ENCODE measurements around the gene PAWR. TPM values are rescaled to one million over a fixed set of nuclear protein-coding genes. Genes with fewer than 3 reads are reported as not detected.

The PAWR gene
- total and polyA plus RNA-seq, 4 donors, result 6.8 to 119 (median 56.4) TPM

DNA sequence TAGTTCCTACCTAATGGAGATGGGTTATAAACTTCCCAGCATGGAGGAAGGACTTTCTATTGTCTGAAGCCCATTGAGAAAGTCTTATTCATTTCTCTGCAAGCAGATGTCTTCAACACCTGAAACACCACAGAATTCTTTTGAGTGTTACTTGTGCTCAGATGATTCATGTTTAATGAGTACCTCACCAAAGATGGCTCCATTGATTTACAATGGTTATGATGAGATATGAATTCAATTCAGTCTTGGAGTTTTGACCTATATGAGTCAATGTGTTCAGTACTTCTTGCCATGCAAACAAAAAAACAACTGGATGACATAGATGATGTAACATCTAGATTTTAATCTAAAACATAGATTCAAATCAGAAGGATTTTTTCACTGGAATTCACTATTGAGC is 15.4 kb upstream of the PAWR start:
- H3K4me1 ChIP-seq (ENCODE audit: control insufficient read depth in 5 of 5, insufficient read depth in 5 of 5, low read length in 5 of 5), result no peaks in the 10 kb centered on the region
- no peak for ATAC-seq (ENCODE audit: insufficient read depth, low FRiP score)
- H3K27me3 ChIP-seq (ENCODE audit: control insufficient read depth in 3 of 3, insufficient read depth in 3 of 3, low read length in 2 of 3), result no peaks in the 10 kb centered on the region
- DNase-seq, result no peak
- no peak overlapping the region for H3K4me3 ChIP-seq
- TF ChIP-seq CTCF (IDR thresholded peaks at IDR 0.05; ENCODE audit: control extremely low read depth, extremely low read depth), result no peak
- no peaks in the 10 kb centered on the region for H3K9me3 ChIP-seq (ENCODE audit: control insufficient read depth in 4 of 4, insufficient read depth in 3 of 4, low read length in 3 of 4)
- no peak overlapping the region for H3K9ac ChIP-seq (ENCODE audit: insufficient read depth in 1 of 2, low read length in 2 of 2)
- peaks cover 0 to 3% (median 0%) of the 10 kb centered on the region in 4 donors for H3K36me3 ChIP-seq (ENCODE audit: control insufficient read depth in 4 of 4, insufficient read depth in 4 of 4, low read length in 4 of 4)
- no peak overlapping the region for H3K27ac ChIP-seq (ENCODE audit: low read depth in 1 of 2, low read length in 1 of 2)

DNA sequence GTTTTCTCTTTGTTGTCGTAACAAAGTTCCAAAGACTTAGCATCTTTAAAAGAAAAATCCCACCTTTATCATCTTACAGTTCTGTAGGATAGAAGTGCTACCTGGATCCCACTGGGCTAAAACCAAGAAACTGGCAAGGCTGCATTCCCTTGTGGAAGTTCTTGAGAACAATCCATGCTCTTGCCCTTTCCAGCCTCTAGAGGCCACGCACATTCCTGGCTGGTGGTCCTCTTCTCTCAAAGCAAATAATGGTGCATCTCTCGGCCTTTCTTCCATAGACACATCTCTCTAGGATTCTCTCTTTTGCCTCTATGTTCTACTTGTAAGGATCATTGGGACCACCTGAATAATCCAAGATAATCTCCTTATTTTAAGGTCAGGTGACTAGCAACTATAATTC is 8.2 kb upstream of the PAWR start:
- no peaks in the 10 kb centered on the region for H3K36me3 ChIP-seq (ENCODE audit: control insufficient read depth in 4 of 4, insufficient read depth in 4 of 4, low read length in 4 of 4)
- ATAC-seq (ENCODE audit: insufficient read depth, low FRiP score) (no peak), DNase-seq (no peak)
- no peak overlapping the region for H3K4me3 ChIP-seq
- H3K27ac ChIP-seq (ENCODE audit: low read depth in 1 of 2, low read length in 1 of 2), result no peak overlapping the region
- WGBS, 2 donors, result 90 to 94% methylated on average over 3 of the region's 3 CpGs
- no peak overlapping the region for H3K9ac ChIP-seq (ENCODE audit: insufficient read depth in 1 of 2, low read length in 2 of 2)
- TF ChIP-seq CTCF (IDR thresholded peaks at IDR 0.05; ENCODE audit: control extremely low read depth, extremely low read depth), result no peak
- H3K27me3 ChIP-seq (ENCODE audit: control insufficient read depth in 3 of 3, insufficient read depth in 3 of 3, low read length in 2 of 3), result no peaks in the 10 kb centered on the region
- no peaks in the 10 kb centered on the region for H3K9me3 ChIP-seq (ENCODE audit: control insufficient read depth in 4 of 4, insufficient read depth in 3 of 4, low read length in 3 of 4)
- no peaks in the 10 kb centered on the region for H3K4me1 ChIP-seq (ENCODE audit: control insufficient read depth in 5 of 5, insufficient read depth in 5 of 5, low read length in 5 of 5)

GRCh38 chr12:79696416-79696815 is 5.7 kb upstream of the PAWR start:
- ATAC-seq (ENCODE audit: insufficient read depth, low FRiP score), result no peak
- no peak for DNase-seq

More at GRCh38 chr12:79696416-79696815, 5.7 kb upstream of the PAWR start:
- Histone ChIP-seq H3K27me3 (ENCODE audit: control insufficient read depth in 3 of 3, insufficient read depth in 3 of 3, low read length in 2 of 3) (peaks cover 0 to 14% (median 0%) of the 10 kb centered on the region in 3 donors), H3K9ac (ENCODE audit: insufficient read depth in 1 of 2, low read length in 2 of 2) (no peak overlapping the region), H3K4me1 (ENCODE audit: control insufficient read depth in 5 of 5, insufficient read depth in 5 of 5, low read length in 5 of 5) (peaks cover 0 to 14% (median 0%) of the 10 kb centered on the region in 5 donors), H3K4me3 (no peak overlapping the region), H3K36me3 (ENCODE audit: control insufficient read depth in 4 of 4, insufficient read depth in 4 of 4, low read length in 4 of 4) (no peaks in the 10 kb centered on the region), H3K9me3 (ENCODE audit: control insufficient read depth in 4 of 4, insufficient read depth in 3 of 4, low read length in 3 of 4) (no peaks in the 10 kb centered on the region), H3K27ac (ENCODE audit: low read depth in 1 of 2, low read length in 1 of 2) (no peak overlapping the region)
- 94 to 98% methylated on average over 3 of the region's 3 CpGs for WGBS, 2 donors
- no peak for TF ChIP-seq CTCF (IDR thresholded peaks at IDR 0.05; ENCODE audit: control extremely low read depth, extremely low read depth)

Measured in lung (tissue), 12 donors.